ENCODE measurements around the gene C1QTNF1. TPM values are rescaled to one million over a fixed set of nuclear protein-coding genes. Genes with fewer than 3 reads are reported as not detected.

C1QTNF1 gene
- polyA plus RNA-seq, 1 of the 3 experiments (the other 2 are of a cell fraction) = 14.3 TPM

- Histone ChIP-seq H3K4me2 (no peak overlapping the region), H3K9me2 (no peaks in the 10 kb centered on the region), H3K4me1 (ENCODE audit: control insufficient read depth in 1 of 2, insufficient read depth in 2 of 2, low read depth in 1 of 2, low read length in 1 of 2) (peaks cover 0 to 23% of the 10 kb centered on the region in 2 experiments; a peak in 2 of 4 replicates), H3K27me3 (ENCODE audit: insufficient read depth) (no peaks in the 10 kb centered on the region), H3K9ac (no peak overlapping the region), H3K27ac (ENCODE audit: low read depth in 2 of 2, low read length in 1 of 2) (no peak overlapping the region), H3K9me3 (no peaks in the 10 kb centered on the region), H3F3A (replicated peaks; ENCODE audit: insufficient read depth) (no peaks in the 10 kb centered on the region), H3K36me3 (replicated peaks in 1 of 2; ENCODE audit: control insufficient read depth in 1 of 2, insufficient read depth in 2 of 2, low read length in 1 of 2) (no peaks in the 10 kb centered on the region), H4K20me1 (ENCODE audit: insufficient read depth) (no peaks in the 10 kb centered on the region), H2AFZ (ENCODE audit: low read depth) (no peak overlapping the region), H3K79me2 (ENCODE audit: insufficient read depth) (no peaks in the 10 kb centered on the region), H3K4me3 (ENCODE audit: low read depth in 2 of 2, low read length in 1 of 2) (no peak overlapping the region)
- POLR2A ChIA-PET = no interaction called here
- DNase-seq = no peak
- 77% methylated on average over 10 of the region's 11 CpGs for WGBS (ENCODE audit: low lambda C conversion rate)
- CTCF ChIA-PET = interaction anchor here (1.1 to 25.7 kb wide), 9 partner anchors 10 to 341 kb away, joined by 3 to 529 read pairs (median 4); partner anchors contain the start of gene C1QTNF1
- TF ChIP-seq FOSL2 (IDR thresholded peaks at IDR 0.05; ENCODE audit: borderline replicate concordance, low read depth) (no peak), USF2 (IDR thresholded peaks at IDR 0.05; ENCODE audit: borderline replicate concordance, low read depth, low read length) (no peak)
Observed at GRCh38 chr17:79049821-79050220, 25.9 kb downstream of the C1QTNF1 start.

GRCh38 chr17:79050551-79050950, 26.6 kb downstream of the C1QTNF1 start:
- Histone ChIP-seq H3K4me1 (ENCODE audit: control insufficient read depth in 1 of 2, insufficient read depth in 2 of 2, low read depth in 1 of 2, low read length in 1 of 2) (peaks cover 0 to 22% of the 10 kb centered on the region in 2 experiments; a peak in 2 of 4 replicates), H3K4me3 (ENCODE audit: low read depth in 2 of 2, low read length in 1 of 2) (no peak overlapping the region), H3K27me3 (ENCODE audit: insufficient read depth) (no peaks in the 10 kb centered on the region), H3K9me2 (no peaks in the 10 kb centered on the region), H3K79me2 (ENCODE audit: insufficient read depth) (no peaks in the 10 kb centered on the region), H3K27ac (ENCODE audit: low read depth in 2 of 2, low read length in 1 of 2) (no peak overlapping the region), H3K36me3 (replicated peaks in 1 of 2; ENCODE audit: control insufficient read depth in 1 of 2, insufficient read depth in 2 of 2, low read length in 1 of 2) (no peaks in the 10 kb centered on the region), H4K20me1 (ENCODE audit: insufficient read depth) (no peaks in the 10 kb centered on the region), H3K9me3 (no peaks in the 10 kb centered on the region), H3F3A (replicated peaks; ENCODE audit: insufficient read depth) (no peaks in the 10 kb centered on the region), H3K9ac (no peak overlapping the region), H2AFZ (ENCODE audit: low read depth) (no peak overlapping the region), H3K4me2 (no peak overlapping the region)
- no peak for DNase-seq
- ChIA-PET POLR2A (no interaction called here), CTCF (interaction anchor here (1.2 to 25.7 kb wide), 7 partner anchors 8 to 341 kb away, joined by 3 to 529 read pairs (median 13); partner anchors contain the start of gene C1QTNF1)
- WGBS (ENCODE audit: low lambda C conversion rate) = 80% methylated on average over 6 of the region's 6 CpGs
- TF ChIP-seq USF1 (IDR thresholded peaks at IDR 0.05; ENCODE audit: borderline replicate concordance, low read depth) = no peak
- TF ChIP-seq YY1 (IDR thresholded peaks at IDR 0.05; ENCODE audit: low read depth) = no peak
- no peak for TF ChIP-seq CHD2 (IDR thresholded peaks at IDR 0.05; ENCODE audit: low read length, partially characterized antibody)
- no peak for TF ChIP-seq IRF3 (IDR thresholded peaks at IDR 0.05; ENCODE audit: low read depth, low read length)
- no peak for TF ChIP-seq TEAD4 (IDR thresholded peaks at IDR 0.05; ENCODE audit: borderline replicate concordance, insufficient read depth)
- TF ChIP-seq ELF1 (IDR thresholded peaks at IDR 0.05) = no peak
- TF ChIP-seq FOXJ3 (CRISPR knock-in tag; IDR thresholded peaks at IDR 0.05) = no peak
- no peak for TF ChIP-seq PBX3 (IDR thresholded peaks at IDR 0.05)
- TF ChIP-seq CTCF (IDR thresholded peaks at IDR 0.05) = no peak
- no peak for TF ChIP-seq TAF1 (IDR thresholded peaks at IDR 0.05; ENCODE audit: borderline replicate concordance, low read depth, low read length)

Measured in SK-N-SH (cell line).